OCI-LY3 (cell line): ENCODE results near the gene SHE.
"Not testable (repeated sequence)": the region's sequence is repeated elsewhere in the genome, so short reads cannot be mapped to it uniquely, and the experiment has no call there.

ENCODE experiments used
- H2AFZ ChIP-seq: fragments of 200-600, 300-600 bp; shearing (Covaris generic); 2 replicates; pipeline ENCODE4 v1.6.0; 2014; ENCODE audit warnings: antibody characterized with exemption, low read depth, low read length
- H3K27ac ChIP-seq: fragments of 200-600, 300-600 bp; sonication (generic); 2 replicates; pipeline ENCODE4 v1.5.1; 2014; ENCODE audit warnings: mild to moderate bottlenecking, low read length, moderate library complexity, mixed read lengths
- H3K27me3 ChIP-seq: fragments of 200-600, 300-600 bp; sonication (generic); 2 replicates; pipeline ENCODE4 v1.6.1; 2014; ENCODE audit warnings: low read depth, low read length, mixed read lengths
- H3K36me3 ChIP-seq: fragments of 200-600, 300-600 bp; sonication (generic); replicated peaks from 2 replicates; pipeline ENCODE3; 2014; ENCODE audit warnings: low read depth, low read length, mixed read lengths
- H3K4me1 ChIP-seq: fragments of 300-600, 200-600 bp; sonication (generic); 2 replicates; pipeline ENCODE4 v1.6.1; 2014; ENCODE audit warnings: low read length, mixed read lengths
- H3K4me2 ChIP-seq: fragments of 200-600, 300-600 bp; sonication (generic); 2 replicates; pipeline ENCODE4 v1.6.1; 2014; ENCODE audit warnings: low read length, mixed read lengths
- H3K4me3 ChIP-seq: fragments of 300-600, 200-600 bp; sonication (generic); 2 replicates; pipeline ENCODE4 v1.5.1; 2014; ENCODE audit warnings: antibody characterized with exemption, mild to moderate bottlenecking, low read length, moderate library complexity
- H3K79me2 ChIP-seq: fragments of 300-600, 200-600 bp; shearing (Covaris generic); 2 replicates; pipeline ENCODE4 v1.6.1; 2014; ENCODE audit warnings: mild to moderate bottlenecking, low read length, mixed read lengths
- H3K9ac ChIP-seq: fragments of 300-600, 200-600 bp; shearing (Covaris generic); 2 replicates; pipeline ENCODE4 v1.6.0; 2014; ENCODE audit warnings: mild to moderate bottlenecking, low read length, moderate library complexity
- H3K9me3 ChIP-seq: fragments of 200-600, 300-600 bp; shearing (Covaris generic); 2 replicates; pipeline ENCODE4 v1.6.1; 2014; ENCODE audit warnings: low read length, mixed read lengths; ENCODE audit not compliant: insufficient read depth
- H4K20me1 ChIP-seq: fragments of 200-600, 300-600 bp; sonication (generic); 2 replicates; pipeline ENCODE4 v1.6.1; 2016; ENCODE audit warnings: low read length, mixed read lengths; ENCODE audit not compliant: insufficient read depth
- EZH2phosphoT487 ChIP-seq: fragments of 200-600 bp; shearing (Covaris generic); IDR thresholded peaks from 2 replicates; pipeline ENCODE4 v1.6.1; 2018; ENCODE audit warnings: antibody characterized with exemption, mixed run types, low read depth
- TF ChIP-seq, protein P1 (sequence below): fragments of 200-600, 300-600 bp; sonication (generic); IDR thresholded peaks from 2 replicates; pipeline ENCODE4 v1.5.1; 2014; ENCODE audit warnings: antibody characterized with exemption, low read length, low read depth

The SHE gene

DNA sequence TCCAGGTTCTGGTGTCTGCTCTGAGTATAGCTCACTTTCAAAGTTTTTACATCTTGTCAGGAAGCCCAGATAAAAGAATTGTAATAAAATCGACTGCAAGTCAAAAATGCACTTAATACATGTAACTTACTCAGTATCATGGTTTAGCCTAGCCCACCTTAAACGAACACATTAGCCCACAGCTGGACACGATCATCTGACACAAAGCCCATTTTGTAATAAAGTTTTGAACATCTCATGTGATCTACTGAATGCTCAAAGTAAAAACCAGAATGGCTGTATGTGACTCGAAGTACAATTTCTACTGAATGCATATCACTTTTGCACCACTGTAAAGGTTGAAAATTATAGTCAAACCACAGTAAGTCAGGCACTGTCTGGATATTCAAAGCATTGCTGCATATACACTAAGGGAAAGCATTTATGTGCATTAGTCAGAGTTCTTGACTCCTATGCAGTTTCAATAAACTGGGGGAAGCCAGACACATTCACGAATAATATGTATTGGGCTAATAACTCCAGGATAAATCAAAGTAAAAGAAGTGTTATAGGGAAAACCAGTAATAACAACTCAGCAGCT is 12.4 kb downstream of the SHE start:
- Histone ChIP-seq H3K27ac (no peak overlapping the region), H3K4me1 (peaks cover 20% of the 10 kb centered on the region), H3K27me3 (peaks cover 21% of the 10 kb centered on the region), H3K36me3 (no peaks in the 10 kb centered on the region), H3K9me3 (no peaks in the 10 kb centered on the region), H3K9ac (no peak overlapping the region), H3K4me3 (no peak overlapping the region), H3K4me2 (no peak overlapping the region), H4K20me1 (no peaks in the 10 kb centered on the region), H2AFZ (no peak overlapping the region), H3K79me2 (no peaks in the 10 kb centered on the region)
- TF ChIP-seq EZH2phosphoT487, result no peak
- TF ChIP-seq, protein P1, sequence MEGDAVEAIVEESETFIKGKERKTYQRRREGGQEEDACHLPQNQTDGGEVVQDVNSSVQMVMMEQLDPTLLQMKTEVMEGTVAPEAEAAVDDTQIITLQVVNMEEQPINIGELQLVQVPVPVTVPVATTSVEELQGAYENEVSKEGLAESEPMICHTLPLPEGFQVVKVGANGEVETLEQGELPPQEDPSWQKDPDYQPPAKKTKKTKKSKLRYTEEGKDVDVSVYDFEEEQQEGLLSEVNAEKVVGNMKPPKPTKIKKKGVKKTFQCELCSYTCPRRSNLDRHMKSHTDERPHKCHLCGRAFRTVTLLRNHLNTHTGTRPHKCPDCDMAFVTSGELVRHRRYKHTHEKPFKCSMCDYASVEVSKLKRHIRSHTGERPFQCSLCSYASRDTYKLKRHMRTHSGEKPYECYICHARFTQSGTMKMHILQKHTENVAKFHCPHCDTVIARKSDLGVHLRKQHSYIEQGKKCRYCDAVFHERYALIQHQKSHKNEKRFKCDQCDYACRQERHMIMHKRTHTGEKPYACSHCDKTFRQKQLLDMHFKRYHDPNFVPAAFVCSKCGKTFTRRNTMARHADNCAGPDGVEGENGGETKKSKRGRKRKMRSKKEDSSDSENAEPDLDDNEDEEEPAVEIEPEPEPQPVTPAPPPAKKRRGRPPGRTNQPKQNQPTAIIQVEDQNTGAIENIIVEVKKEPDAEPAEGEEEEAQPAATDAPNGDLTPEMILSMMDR, result no peak

DNA sequence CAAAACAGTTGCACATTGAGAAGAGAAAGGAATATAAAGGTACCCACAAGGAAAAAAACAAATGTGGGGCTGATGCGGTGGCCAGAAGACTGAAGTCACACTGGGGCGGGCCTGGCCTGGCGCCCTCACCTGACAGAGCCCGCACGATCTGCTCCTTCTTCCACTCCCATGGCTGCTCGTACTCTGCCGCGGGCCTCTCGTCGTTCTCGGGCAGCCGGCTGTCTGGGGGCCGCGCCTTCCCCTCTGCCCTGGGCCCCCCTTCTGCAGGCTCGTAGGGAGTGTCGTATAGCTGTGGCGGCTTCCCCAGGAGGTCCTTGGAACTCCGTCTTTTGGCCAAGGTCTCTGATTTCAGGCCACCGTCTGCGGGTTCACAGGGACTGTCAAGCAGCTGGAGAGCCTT is 13.3 kb downstream of the SHE start:
- H3K4me1 ChIP-seq, result peaks cover 20% of the 10 kb centered on the region
- H3K9me3 ChIP-seq, result no peaks in the 10 kb centered on the region
- H3K4me3 ChIP-seq, result no peak overlapping the region
- H4K20me1 ChIP-seq, result no peaks in the 10 kb centered on the region
- no peak overlapping the region for H2AFZ ChIP-seq
- H3K36me3 ChIP-seq, result no peaks in the 10 kb centered on the region
- no peaks in the 10 kb centered on the region for H3K79me2 ChIP-seq
- H3K27me3 ChIP-seq, result peaks cover 21% of the 10 kb centered on the region
- H3K9ac ChIP-seq, result no peak overlapping the region
- H3K27ac ChIP-seq, result no peak overlapping the region
- TF ChIP-seq EZH2phosphoT487, result no peak
- TF ChIP-seq, protein P1, result no peak
- H3K4me2 ChIP-seq, result no peak overlapping the region

DNA sequence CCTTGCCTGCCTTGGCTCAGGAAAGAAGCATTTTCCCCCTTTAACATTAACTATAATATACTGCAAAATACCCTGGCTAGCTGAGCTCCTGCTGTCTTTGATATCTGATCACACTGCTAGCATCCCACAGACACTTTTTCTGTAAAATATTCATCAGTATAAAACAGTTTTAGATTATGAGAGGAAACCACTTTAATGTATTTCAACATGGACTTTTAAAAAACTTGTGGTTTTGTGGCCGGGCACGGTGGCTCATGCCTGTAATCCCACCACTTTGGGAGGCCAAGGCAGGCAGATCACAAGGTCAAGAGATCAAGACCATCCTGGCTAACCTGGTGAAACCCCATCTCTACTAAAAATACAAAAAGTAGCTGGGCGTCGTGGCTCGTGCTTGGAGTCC is 15.5 kb downstream of the SHE start:
- not testable (repeated sequence) for H3K36me3 ChIP-seq, H3K4me2 ChIP-seq, H3K4me1 ChIP-seq, H3K79me2 ChIP-seq, H3K4me3 ChIP-seq, H3K9me3 ChIP-seq, H3K27ac ChIP-seq, H3K9ac ChIP-seq, H2AFZ ChIP-seq, H4K20me1 ChIP-seq
- H3K27me3 ChIP-seq, result peaks cover 28% of the 10 kb centered on the region

DNA sequence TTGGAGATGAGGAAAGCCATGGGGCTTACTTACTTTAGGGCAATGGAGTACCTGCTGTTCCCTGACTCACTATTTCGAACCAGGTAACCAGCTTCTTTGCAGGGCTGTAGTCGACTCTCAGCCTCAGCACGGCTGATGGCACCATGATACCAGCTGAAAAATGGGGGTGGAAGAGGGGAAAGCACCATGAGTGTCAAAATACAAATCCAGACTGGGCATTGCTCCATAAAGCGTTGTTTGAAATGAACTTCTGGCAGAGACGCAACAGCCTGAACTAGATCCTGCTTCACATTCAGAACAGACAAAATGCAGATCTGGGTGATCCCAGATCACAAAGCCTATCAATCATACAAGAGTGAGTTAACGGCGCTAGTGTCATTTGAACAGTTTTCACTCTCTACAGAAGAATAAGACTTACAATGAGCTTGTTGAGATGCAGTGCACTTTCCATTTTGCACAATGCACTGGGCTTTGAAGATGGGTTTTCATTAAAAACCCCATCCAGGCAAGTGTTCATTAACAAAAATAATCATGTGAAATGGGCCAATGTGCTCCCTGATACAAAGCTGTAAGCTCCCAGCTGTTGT is 16.2 kb downstream of the SHE start:
- Histone ChIP-seq H3K9ac (no peak overlapping the region), H3K4me3 (no peak overlapping the region), H3K27ac (no peak overlapping the region), H2AFZ (no peak overlapping the region), H3K4me2 (no peak overlapping the region), H4K20me1 (no peaks in the 10 kb centered on the region), H3K27me3 (peaks cover 22% of the 10 kb centered on the region), H3K9me3 (no peaks in the 10 kb centered on the region), H3K36me3 (no peaks in the 10 kb centered on the region), H3K79me2 (no peaks in the 10 kb centered on the region), H3K4me1 (no peaks in the 10 kb centered on the region)
- TF ChIP-seq, protein P1, result no peak
- no peak for TF ChIP-seq EZH2phosphoT487
